Measurements from ENCODE around the gene CNTF.

Gene CNTF

GRCh38 chr11:58632510-58632909, 10.0 kb downstream of the CNTF start (continued):
- TF ChIP-seq ZBTB44 (tag by site-specific recombination; IDR thresholded peaks at IDR 0.05) (no peak), ZSCAN30 (tag by site-specific recombination; IDR thresholded peaks at IDR 0.05) (no peak)

- ChIA-PET CTCF (interaction anchor here (0.5 to 5.0 kb wide), 5 partner anchors 8 to 149 kb away, joined by 3 to 41 read pairs (median 3); no protein-coding TSS in a partner anchor), POLR2A (no interaction called here)
- no peak overlapping the region for H3K4me3 ChIP-seq (ENCODE audit: low read depth, low read length)
- no peak overlapping the region for H3K27ac ChIP-seq (ENCODE audit: extremely low read depth, low read depth, low read length)
- no peaks in the 10 kb centered on the region for H3K9me3 ChIP-seq (ENCODE audit: control insufficient read depth, insufficient read depth, low read depth, low read length)
- no peaks in the 10 kb centered on the region for H3K36me3 ChIP-seq (ENCODE audit: control insufficient read depth in 2 of 2, insufficient read depth in 1 of 2, low read length in 2 of 2)
- H3K4me1 ChIP-seq (ENCODE audit: control insufficient read depth, insufficient read depth, low read length) = no peaks in the 10 kb centered on the region
- TF ChIP-seq ZSCAN18 (tag by site-specific recombination; IDR thresholded peaks at IDR 0.05) (no peak), ATF2 (tag by site-specific recombination; IDR thresholded peaks at IDR 0.05; ENCODE audit: low read depth) (no peak), ZNF138 (tag by site-specific recombination; IDR thresholded peaks at IDR 0.05; ENCODE audit: borderline replicate concordance) (no peak), ZNF394 (tag by site-specific recombination; IDR thresholded peaks at IDR 0.05; ENCODE audit: borderline replicate concordance) (no peak), ZNF677 (tag by site-specific recombination; IDR thresholded peaks at IDR 0.05) (no peak), ZBTB21 (tag by site-specific recombination; IDR thresholded peaks at IDR 0.05) (no peak), ZNF639 (tag by site-specific recombination; IDR thresholded peaks at IDR 0.05) (no peak), ZNF18 (tag by site-specific recombination; IDR thresholded peaks at IDR 0.05) (no peak), BCL11B (tag by site-specific recombination; IDR thresholded peaks at IDR 0.05; ENCODE audit: low read depth) (no peak), ZNF366 (tag by site-specific recombination; conservative IDR thresholded peaks at IDR 0.05) (no peak), ZNF324 (tag by site-specific recombination; IDR thresholded peaks at IDR 0.05) (no peak), PRDM2 (tag by site-specific recombination; IDR thresholded peaks at IDR 0.05; ENCODE audit: borderline replicate concordance) (no peak), GLIS2 (tag by site-specific recombination; IDR thresholded peaks at IDR 0.05) (no peak), WT1 (tag by site-specific recombination; IDR thresholded peaks at IDR 0.05) (no peak), ZNF362 (tag by site-specific recombination; IDR thresholded peaks at IDR 0.05) (no peak), ZNF623 (tag by site-specific recombination; IDR thresholded peaks at IDR 0.05) (no peak), ZBTB6 (tag by site-specific recombination; IDR thresholded peaks at IDR 0.05) (no peak), GLI4 (tag by site-specific recombination; IDR thresholded peaks at IDR 0.05) (no peak), SP7 (tag by site-specific recombination; IDR thresholded peaks at IDR 0.05) (no peak)
Observed at GRCh38 chr11:58636587-58636986, 14.1 kb downstream of the CNTF start.
